GM18951 (cell line): ENCODE data around the gene LAMC3.

ENCODE experiments used
- POLR2A ChIP-seq: IDR thresholded peaks from 4 replicates; pipeline ENCODE4 v1.6.1; 2011; ENCODE audit warnings: mild to moderate bottlenecking; ENCODE audit not compliant: insufficient read length, insufficient read depth; ENCODE audit errors: extremely low read depth
- in situ Hi-C: fragments of 300-500 bp; cut with MboI; formaldehyde crosslinking; loops from one replicate; pipeline ENCODE4 v1.12.0; 2022; ENCODE audit warnings: low sequenced_read_pairs, mixed read lengths, inconsistent platforms; ENCODE audit not compliant: unreplicated experiment

The LAMC3 gene

DNA sequence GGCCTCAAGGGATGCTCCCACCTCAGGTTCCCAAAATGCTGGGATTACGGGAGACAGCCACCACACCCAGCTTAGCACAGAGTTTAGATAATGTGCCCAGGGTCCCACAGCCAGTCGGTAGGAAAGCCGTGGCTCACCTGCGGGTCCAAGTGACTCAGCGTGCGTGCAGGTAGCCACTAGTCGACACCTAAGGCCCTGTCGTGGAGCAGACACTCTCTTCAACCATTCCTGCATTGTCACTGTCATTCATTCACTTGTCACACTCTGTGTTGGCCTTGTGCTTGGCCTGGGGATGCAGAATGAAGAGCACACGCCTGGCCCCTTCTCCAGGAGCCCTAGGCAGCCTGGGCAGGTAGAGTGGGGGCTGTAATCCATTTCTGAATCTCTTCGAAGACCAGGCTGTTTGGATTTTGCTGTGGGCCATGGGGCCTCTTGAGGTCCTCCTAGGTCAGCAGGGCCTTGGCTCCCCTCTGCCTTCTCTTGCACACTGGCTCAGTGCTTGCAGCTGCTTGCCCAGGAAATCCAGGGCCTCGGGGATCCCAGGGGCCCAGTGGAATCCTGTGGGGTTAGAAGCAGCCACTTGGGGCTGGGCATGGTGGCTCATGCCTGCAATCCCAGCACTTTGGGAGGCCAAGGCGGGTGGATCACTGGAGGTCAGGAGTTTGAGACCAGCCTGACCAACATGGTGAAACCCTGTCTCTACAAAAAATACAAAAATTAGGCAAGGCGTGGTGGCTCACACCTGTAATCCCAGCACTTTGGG lies 81.2 kb downstream of the LAMC3 start:
- in situ Hi-C loops: no loop called here
- TF ChIP-seq POLR2A: no peak

DNA sequence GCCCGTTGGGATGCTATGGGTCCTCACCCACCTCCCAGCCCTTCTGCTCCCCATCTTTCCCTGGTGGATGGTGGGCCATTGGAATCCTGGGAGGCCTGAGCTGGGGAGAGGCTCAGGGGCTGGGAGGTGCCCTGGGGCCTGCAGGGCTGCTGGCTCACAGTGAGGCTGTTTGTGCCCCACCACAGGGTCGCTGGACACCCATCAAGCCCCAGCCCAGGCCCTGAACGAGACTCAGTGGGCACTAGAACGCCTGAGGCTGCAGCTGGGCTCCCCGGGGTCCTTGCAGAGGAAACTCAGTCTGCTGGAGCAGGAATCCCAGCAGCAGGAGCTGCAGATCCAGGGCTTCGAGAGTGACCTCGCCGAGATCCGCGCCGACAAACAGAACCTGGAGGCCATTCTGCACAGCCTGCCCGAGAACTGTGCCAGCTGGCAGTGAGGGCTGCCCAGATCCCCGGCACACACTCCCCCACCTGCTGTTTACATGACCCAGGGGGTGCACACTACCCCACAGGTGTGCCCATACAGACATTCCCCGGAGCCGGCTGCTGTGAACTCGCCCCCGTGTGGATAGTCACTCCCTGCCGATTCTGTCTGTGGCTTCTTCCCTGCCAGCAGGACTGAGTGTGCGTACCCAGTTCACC lies 82.5 kb downstream of the LAMC3 start:
- TF ChIP-seq POLR2A: no peak
- in situ Hi-C loops: no loop called here

DNA sequence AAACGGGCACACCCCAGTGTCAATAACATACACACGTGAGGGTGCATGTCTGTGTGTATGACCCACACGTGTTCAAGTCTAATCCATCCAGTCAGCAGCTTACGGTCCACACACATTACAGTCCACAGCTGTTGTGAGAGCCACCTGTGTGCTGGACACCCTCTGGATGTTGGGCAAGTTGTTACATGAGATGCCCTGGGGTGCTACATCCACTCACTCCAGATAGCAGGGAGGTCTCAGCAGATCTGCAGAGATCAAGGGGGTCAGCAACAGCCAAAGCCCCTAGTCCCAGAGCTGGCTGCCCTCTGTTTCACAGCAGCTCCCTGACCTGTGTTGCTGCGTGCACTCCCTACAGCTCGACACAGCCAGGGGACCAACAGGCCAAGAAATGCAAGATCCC lies 83.1 kb downstream of the LAMC3 start:
- in situ Hi-C loops: no loop called here
- TF ChIP-seq POLR2A: no peak

DNA sequence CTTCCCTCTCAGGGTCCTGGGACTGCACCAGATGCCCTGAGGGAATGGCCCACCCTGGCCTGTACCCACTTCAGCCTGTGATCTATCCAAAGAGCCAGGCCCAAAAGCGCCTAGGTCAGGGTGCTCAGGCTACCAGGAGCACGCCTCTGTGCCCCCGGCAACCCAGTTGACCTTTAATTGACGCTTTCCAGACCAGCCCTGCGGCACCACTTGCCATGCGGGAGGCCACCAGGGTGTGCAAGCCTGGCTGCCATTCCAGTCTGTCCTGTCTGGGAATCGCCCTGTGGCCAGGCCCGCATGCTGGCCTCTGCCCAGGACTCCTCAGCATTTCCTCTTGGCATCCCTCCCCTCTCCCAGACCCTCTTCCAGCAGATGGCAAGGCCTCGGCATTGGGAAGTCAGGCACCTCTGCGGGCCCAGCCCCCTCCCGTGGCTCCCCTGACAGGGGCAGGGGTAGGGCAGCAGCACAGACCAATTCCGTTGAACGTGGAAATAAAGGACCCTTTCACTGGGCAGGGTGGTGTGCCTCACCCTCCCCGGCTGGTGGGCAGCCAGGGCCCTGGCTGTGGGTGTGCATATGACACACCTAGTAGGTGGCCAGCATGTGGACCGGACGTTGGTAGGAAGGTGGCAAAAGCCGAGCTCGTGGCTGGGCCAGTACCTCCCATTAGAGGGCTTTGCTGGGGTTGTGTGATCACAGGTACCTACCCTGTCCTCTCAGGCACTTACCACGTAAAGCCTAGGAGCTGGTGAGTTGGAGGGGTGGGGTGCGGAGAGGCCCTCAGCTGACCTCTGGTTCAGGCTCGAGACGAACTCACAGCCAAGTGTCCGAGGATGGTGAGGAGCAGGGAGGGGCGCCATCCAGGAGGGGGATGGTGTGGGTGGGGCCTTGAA lies 83.8 kb downstream of the LAMC3 start:
- TF ChIP-seq POLR2A: no peak
- in situ Hi-C loops: no loop called here

DNA sequence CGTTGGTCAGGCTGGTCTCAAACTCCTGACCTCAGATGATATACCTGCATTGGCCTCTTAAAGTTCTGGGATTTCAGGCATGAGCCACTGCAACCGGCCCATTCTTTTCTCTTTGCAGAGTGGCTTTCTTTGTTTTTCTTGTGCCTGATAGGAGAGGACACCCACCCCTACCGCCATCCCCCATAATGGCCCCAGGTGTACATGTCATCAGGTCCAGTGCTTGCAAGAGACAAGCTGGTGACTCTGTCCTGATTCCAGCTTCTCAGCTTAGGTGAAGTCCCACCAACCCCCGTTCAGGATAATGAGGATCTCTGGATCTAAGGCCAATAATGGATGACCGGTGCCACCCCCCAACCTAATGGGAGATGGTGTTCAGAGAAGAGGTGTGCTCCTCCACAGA lies 85.0 kb downstream of the LAMC3 start:
- TF ChIP-seq POLR2A: no peak
- in situ Hi-C loops: no loop called here

DNA sequence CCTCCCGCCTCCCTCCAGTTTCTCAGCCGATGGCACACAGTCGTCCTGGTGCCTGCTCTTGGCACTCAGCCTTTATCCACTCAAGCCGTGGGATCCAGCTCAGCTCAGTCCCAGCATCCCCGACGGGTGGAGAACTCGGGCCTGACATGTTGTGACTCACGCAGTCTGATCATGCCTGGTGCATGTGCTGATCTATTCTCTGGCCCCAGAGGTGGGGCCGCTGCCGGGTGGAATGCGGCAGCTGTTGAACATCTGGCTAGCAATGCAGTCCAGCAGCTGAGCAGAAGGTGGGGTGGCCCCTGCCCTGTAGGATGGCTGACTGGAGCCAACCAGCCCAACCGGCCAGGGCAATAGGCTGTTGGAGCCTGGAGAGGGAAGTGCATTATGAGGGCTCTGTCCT lies 85.6 kb downstream of the LAMC3 start:
- in situ Hi-C loops: no loop called here

DNA sequence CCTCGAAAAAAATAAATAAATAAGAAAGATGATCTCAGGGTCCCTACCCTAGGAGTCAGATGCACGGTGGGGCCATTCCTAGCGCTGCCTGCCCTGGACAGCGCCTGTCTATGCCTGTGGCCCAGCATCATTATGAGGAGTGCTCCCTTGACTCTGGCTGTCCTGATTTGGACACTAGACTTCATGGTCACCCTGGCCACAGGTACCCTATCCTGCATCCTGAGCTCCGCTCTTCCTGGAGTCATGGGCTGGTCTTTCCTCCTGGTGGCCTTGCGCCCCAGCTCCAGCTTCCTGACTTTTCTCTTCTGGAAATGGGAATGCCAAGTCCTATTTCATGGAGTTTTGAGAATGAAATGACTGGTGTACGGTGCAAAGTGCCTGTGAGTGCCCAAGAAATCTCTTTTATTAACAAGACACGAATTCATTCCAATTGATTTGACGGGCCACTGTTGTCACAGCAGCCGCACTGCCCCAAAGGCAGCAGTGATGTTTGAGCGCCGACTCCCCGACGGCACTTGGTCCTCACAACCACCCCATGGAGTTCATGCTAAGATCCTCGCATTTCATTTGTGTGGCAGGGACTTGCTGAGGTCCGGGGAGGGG lies 86.8 kb downstream of the LAMC3 start:
- no peak for TF ChIP-seq POLR2A
- in situ Hi-C loops: no loop called here

More for the DNA sequence above, 85.6 kb downstream of the LAMC3 start:
- no peak for TF ChIP-seq POLR2A

DNA sequence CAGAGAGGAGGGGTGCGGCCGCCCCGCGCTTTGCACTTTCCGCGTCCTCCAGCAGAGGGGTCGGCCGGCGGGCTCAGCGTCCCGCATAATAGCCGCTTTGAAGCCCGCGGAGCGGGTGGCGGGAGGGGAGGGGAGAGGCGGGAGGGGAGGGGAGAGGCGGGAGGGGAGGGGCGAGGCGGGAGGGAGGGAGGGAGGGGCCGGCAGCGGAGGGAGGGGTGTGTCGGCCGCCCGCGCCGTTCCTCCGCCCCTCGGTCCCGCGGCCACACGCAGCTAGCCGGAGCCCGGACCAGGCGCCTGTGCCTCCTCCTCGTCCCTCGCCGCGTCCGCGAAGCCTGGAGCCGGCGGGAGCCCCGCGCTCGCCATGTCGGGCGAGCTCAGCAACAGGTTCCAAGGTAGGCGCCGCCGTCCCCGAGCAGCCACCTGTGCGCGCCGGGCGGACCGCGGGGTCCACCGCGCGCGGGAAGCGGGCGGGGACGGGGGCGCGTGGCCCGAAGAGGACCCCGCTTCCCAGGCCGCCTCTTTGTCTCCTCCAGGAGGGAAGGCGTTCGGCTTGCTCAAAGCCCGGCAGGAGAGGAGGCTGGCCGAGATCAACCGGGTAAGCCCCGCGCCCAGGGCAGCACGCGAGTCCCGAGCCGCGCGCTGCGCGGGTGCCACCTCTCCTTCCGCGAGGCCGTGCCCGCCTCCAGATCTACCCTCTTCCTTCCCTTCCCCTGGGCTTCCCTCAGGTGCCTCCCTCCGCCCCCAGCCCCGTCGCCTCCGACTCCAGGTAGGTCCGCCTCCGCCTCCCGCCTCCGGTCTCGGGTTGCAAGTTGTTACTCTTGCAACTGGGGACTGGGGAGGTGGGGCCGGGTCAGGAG lies 87.5 kb downstream of the LAMC3 start, which contains the start of gene AIF1L:
Gene AIF1L, plus strand, starts transcription at position 263 of the 857 bp plus-strand sequence. Its CDS starts 99 bp downstream, at position 362.
- in situ Hi-C loops: no loop called here
- no peak for TF ChIP-seq POLR2A

DNA sequence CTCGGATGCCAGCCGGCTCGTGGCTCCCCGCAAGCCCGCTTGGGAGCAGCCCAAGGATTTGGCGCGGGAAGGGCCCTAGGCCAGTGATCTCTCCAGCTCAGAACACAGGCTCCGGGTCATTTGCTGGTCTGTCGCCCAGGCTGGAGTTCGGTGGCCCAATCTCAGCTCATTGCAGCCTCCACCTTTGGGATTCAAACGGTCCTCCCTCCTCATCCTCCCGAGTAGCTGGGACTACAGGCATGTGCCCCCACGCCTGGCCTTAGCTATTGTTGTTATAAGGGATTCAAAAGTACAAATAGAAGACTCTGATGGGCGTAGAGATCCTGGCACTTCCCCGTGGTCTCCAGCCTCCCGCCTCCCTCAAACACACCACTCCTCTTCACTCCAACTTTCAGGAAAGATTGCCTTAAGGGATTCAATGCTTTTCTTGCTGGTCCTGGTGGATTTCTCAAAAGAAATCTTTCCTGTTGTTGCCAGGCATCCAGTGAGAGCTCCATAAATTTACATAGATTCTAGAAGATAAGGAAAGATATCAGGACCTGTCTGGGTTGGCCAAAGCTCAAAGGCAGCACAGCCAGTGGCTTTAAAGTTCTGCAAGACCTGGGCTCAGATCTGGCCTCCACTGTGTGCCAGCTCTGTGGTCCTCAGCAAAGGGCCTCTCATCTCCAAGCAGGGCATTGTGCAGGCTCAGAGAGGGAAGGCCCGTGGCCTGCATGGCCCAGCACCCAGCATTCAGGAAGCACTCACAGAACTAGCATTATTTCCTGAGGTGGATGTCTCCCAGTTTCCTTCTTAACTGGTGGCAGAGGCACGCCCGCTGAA lies 88.4 kb downstream of the LAMC3 start:
- no peak for TF ChIP-seq POLR2A
- in situ Hi-C loops: no loop called here

DNA sequence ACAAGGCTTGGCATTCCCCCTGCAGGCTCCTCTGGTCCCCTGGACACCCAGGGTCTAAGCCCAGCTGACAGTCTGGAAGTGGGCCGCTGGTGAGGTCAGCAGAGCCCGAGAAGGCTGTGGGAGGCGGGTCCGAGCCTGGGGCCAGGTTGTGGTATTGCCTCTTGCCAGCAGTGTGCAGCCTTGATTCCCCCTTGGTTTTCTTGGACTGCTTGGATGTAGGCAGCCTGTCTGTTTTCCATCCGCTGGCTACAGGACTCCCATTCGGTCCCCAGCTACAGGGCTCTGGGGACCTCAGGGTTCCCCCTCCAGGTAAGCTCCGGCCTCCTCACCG lies 88.9 kb downstream of the LAMC3 start:
- no peak for TF ChIP-seq POLR2A
- in situ Hi-C loops: no loop called here

DNA sequence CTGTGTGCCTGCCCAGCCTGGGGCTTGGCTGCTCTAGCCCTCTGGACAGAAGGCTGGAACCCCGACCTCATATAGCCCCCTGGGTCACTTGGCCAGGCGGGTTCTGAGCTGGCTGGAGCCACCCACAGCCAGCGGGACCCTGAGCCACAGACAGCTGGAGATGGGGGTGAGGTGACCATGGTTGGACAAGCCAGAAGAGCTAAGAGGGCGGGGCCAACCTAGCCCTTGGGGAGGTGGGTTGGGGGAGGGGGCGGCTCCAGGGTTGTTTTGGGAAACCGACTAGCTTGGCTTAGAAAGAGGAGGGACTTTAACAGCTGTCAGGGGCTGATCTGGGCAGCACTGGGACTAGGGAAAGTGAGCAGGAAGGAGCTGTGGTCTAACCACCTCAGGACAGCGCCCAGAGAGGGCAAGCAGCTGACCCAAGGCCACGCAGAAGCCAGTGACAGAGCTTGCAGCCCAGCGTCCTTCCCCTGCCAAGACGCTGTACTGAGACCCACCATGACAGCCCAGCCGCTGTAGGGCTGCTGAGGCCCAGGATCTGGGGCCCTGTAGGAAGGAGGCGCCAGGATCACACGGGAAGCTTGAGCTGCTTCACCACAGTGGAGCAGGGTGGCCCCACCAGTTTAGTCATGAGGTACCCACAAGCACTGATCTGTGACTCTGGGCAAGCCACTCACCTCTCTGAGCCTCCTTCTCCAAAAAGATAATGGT lies 89.6 kb downstream of the LAMC3 start:
- TF ChIP-seq POLR2A: no peak
- in situ Hi-C loops: no loop called here
